SJCRH30 (cell line): ENCODE results near the gene WIF1. TPM values are rescaled to one million over a fixed set of nuclear protein-coding genes. Genes with fewer than 3 reads are reported as not detected.

ENCODE experiments used
- DNase-seq, 2 experiments: peaks; one replicate each; pipeline ENCODE4 v3.0.0-alpha.2; 2015 to 2020
- H3K27ac ChIP-seq: fragments of 250-450 bp; sonication (Bioruptor Pico); 2 replicates; pipeline ENCODE4 v1.5.1; 2020; ENCODE audit warnings: mild to moderate bottlenecking, moderate library complexity
- H3K27me3 ChIP-seq: fragments of 250-450 bp; sonication (Bioruptor Pico); 2 replicates; pipeline ENCODE4 v1.5.1; 2020; ENCODE audit warnings: mild to moderate bottlenecking, moderate library complexity
- H3K36me3 ChIP-seq: fragments of 250-450 bp; sonication (Bioruptor Pico); 2 replicates; pipeline ENCODE4 v1.5.1; 2020; ENCODE audit warnings: mild to moderate bottlenecking, moderate library complexity
- H3K4me1 ChIP-seq: fragments of 250-450 bp; sonication (Bioruptor Pico); 2 replicates; pipeline ENCODE4 v1.5.1; 2020; ENCODE audit warnings: mild to moderate bottlenecking, moderate library complexity
- H3K4me3 ChIP-seq: fragments of 250-450 bp; sonication (Bioruptor Pico); 2 replicates; pipeline ENCODE4 v1.5.1; 2020; ENCODE audit warnings: mild to moderate bottlenecking, moderate library complexity
- H3K9me3 ChIP-seq: fragments of 250-450 bp; sonication (Bioruptor Pico); replicated peaks from 2 replicates; pipeline ENCODE4 v1.5.1; 2020; ENCODE audit warnings: mild to moderate bottlenecking, moderate library complexity
- total RNA-seq: library from RNA; depleted of rRNA; stranded (reverse); fragments of >200 nt; shearing (Covaris generic); gene quantifications from 2 replicates; pipeline ENCODE4 v1.2.3, GENCODE V29; 2014

Gene WIF1
- total RNA-seq, 1 experiment from 2014 or later = not detected

GRCh38 chr12:65140738-65141137 lies 19.6 kb upstream of the WIF1 start:
- Histone ChIP-seq H3K4me3 (no peak overlapping the region), H3K27ac (no peak overlapping the region), H3K36me3 (0 out of 2 replicates have a peak, but pooled peaks cover 2% of the 10 kb centered on the region), H3K27me3 (no peaks in the 10 kb centered on the region), H3K4me1 (no peaks in the 10 kb centered on the region), H3K9me3 (peaks cover 4% of the 10 kb centered on the region; the same call in 1 of the 2 replicates)
- no peak for DNase-seq

GRCh38 chr12:65139389-65139788 lies 18.3 kb upstream of the WIF1 start:
- Histone ChIP-seq H3K36me3 (0 out of 2 replicates have a peak, but pooled peaks cover 2% of the 10 kb centered on the region), H3K9me3 (peaks cover 4% of the 10 kb centered on the region; the same call in 1 of the 2 replicates), H3K27ac (no peak overlapping the region), H3K4me1 (no peaks in the 10 kb centered on the region), H3K27me3 (no peaks in the 10 kb centered on the region), H3K4me3 (no peak overlapping the region)
- DNase-seq = no peak

GRCh38 chr12:65133879-65134278 lies 12.8 kb upstream of the WIF1 start:
- Histone ChIP-seq H3K4me1 (no peaks in the 10 kb centered on the region), H3K9me3 (peaks cover 4% of the 10 kb centered on the region; the same call in 1 of the 2 replicates), H3K27ac (no peak overlapping the region), H3K4me3 (no peak overlapping the region), H3K27me3 (no peaks in the 10 kb centered on the region), H3K36me3 (0 out of 2 replicates have a peak, but pooled peaks cover 2% of the 10 kb centered on the region)
- DNase-seq = no peak

GRCh38 chr12:65126482-65126881 lies 5.4 kb upstream of the WIF1 start:
- H3K9me3 ChIP-seq = no peaks in the 10 kb centered on the region
- no peaks in the 10 kb centered on the region for H3K27me3 ChIP-seq
- no peaks in the 10 kb centered on the region for H3K36me3 ChIP-seq
- DNase-seq = no peak
- no peaks in the 10 kb centered on the region for H3K4me1 ChIP-seq
- H3K27ac ChIP-seq = no peak overlapping the region
- H3K4me3 ChIP-seq = no peak overlapping the region

GRCh38 chr12:65125975-65126374 lies 4.9 kb upstream of the WIF1 start:
- H3K27me3 ChIP-seq = no peaks in the 10 kb centered on the region
- no peaks in the 10 kb centered on the region for H3K9me3 ChIP-seq
- H3K36me3 ChIP-seq = no peaks in the 10 kb centered on the region
- H3K27ac ChIP-seq = no peak overlapping the region
- no peaks in the 10 kb centered on the region for H3K4me1 ChIP-seq
- H3K4me3 ChIP-seq = no peak overlapping the region
- no peak for DNase-seq

GRCh38 chr12:65125247-65125646 lies 4.1 kb upstream of the WIF1 start:
- DNase-seq = no peak
- Histone ChIP-seq H3K36me3 (no peaks in the 10 kb centered on the region), H3K27ac (no peak overlapping the region), H3K27me3 (no peaks in the 10 kb centered on the region), H3K4me1 (no peaks in the 10 kb centered on the region), H3K9me3 (no peaks in the 10 kb centered on the region), H3K4me3 (no peak overlapping the region)

- peak; percentile 22 to 75 for DNase-seq
- Histone ChIP-seq H3K4me1 (no peaks in the 10 kb centered on the region), H3K27me3 (no peaks in the 10 kb centered on the region), H3K27ac (no peak overlapping the region), H3K9me3 (no peaks in the 10 kb centered on the region), H3K4me3 (no peak overlapping the region; the same call in 1 of the 2 replicates), H3K36me3 (no peaks in the 10 kb centered on the region)
Measured at GRCh38 chr12:65123435-65124063, 2.4 kb upstream of the WIF1 start.

GRCh38 chr12:65122703-65123102 lies 1.6 kb upstream of the WIF1 start:
- no peaks in the 10 kb centered on the region for H3K27me3 ChIP-seq
- H3K4me1 ChIP-seq = no peaks in the 10 kb centered on the region
- peak overlapping the region; percentile 28 for H3K4me3 ChIP-seq
- no peak overlapping the region for H3K27ac ChIP-seq
- no peaks in the 10 kb centered on the region for H3K9me3 ChIP-seq
- no peaks in the 10 kb centered on the region for H3K36me3 ChIP-seq
- DNase-seq = peak; percentile 21 to 64

- no peaks in the 10 kb centered on the region for H3K36me3 ChIP-seq
- H3K27ac ChIP-seq = no peak overlapping the region
- H3K4me3 ChIP-seq = no peak overlapping the region
- H3K27me3 ChIP-seq = no peaks in the 10 kb centered on the region
- no peaks in the 10 kb centered on the region for H3K9me3 ChIP-seq
- H3K4me1 ChIP-seq = no peaks in the 10 kb centered on the region
- DNase-seq = no peak
Measured at GRCh38 chr12:65121956-65122469, 908 bp upstream of the WIF1 start.

GRCh38 chr12:65119063-65119462 lies 2.0 kb downstream of the WIF1 start:
- DNase-seq = no peak
- no peaks in the 10 kb centered on the region for H3K4me1 ChIP-seq
- H3K27ac ChIP-seq = no peak overlapping the region
- H3K9me3 ChIP-seq = no peaks in the 10 kb centered on the region
- H3K4me3 ChIP-seq = no peak overlapping the region
- no peaks in the 10 kb centered on the region for H3K27me3 ChIP-seq
- no peaks in the 10 kb centered on the region for H3K36me3 ChIP-seq

GRCh38 chr12:65113621-65114035 lies 7.5 kb downstream of the WIF1 start:
- Histone ChIP-seq H3K4me1 (no peaks in the 10 kb centered on the region), H3K4me3 (no peak overlapping the region), H3K27ac (no peak overlapping the region), H3K36me3 (no peaks in the 10 kb centered on the region), H3K9me3 (no peaks in the 10 kb centered on the region), H3K27me3 (no peaks in the 10 kb centered on the region)
- DNase-seq = no peak

GRCh38 chr12:65106948-65107347 lies 14.2 kb downstream of the WIF1 start:
- Histone ChIP-seq H3K27ac (no peak overlapping the region), H3K36me3 (no peaks in the 10 kb centered on the region), H3K4me1 (no peaks in the 10 kb centered on the region), H3K9me3 (no peaks in the 10 kb centered on the region), H3K27me3 (no peaks in the 10 kb centered on the region), H3K4me3 (no peak overlapping the region)
- no peak for DNase-seq

- Histone ChIP-seq H3K36me3 (no peaks in the 10 kb centered on the region), H3K27me3 (no peaks in the 10 kb centered on the region), H3K4me1 (no peaks in the 10 kb centered on the region), H3K4me3 (no peak overlapping the region), H3K9me3 (no peaks in the 10 kb centered on the region), H3K27ac (no peak overlapping the region)
- peak in 1 of 2 experiments; percentile 63 for DNase-seq
Measured at GRCh38 chr12:65100140-65100539, 21.0 kb downstream of the WIF1 start.

- H3K9me3 ChIP-seq = no peaks in the 10 kb centered on the region
- no peak overlapping the region for H3K4me3 ChIP-seq
- no peak for DNase-seq
- no peaks in the 10 kb centered on the region for H3K4me1 ChIP-seq
- no peaks in the 10 kb centered on the region for H3K36me3 ChIP-seq
- no peak overlapping the region for H3K27ac ChIP-seq
- H3K27me3 ChIP-seq = no peaks in the 10 kb centered on the region
Measured at GRCh38 chr12:65099182-65099581, 21.9 kb downstream of the WIF1 start.

GRCh38 chr12:65098364-65098763 lies 22.7 kb downstream of the WIF1 start:
- H3K36me3 ChIP-seq = no peaks in the 10 kb centered on the region
- no peak overlapping the region for H3K27ac ChIP-seq
- H3K9me3 ChIP-seq = no peaks in the 10 kb centered on the region
- H3K27me3 ChIP-seq = no peaks in the 10 kb centered on the region
- H3K4me3 ChIP-seq = no peak overlapping the region
- no peaks in the 10 kb centered on the region for H3K4me1 ChIP-seq
- DNase-seq = no peak

- no peaks in the 10 kb centered on the region for H3K27me3 ChIP-seq
- no peaks in the 10 kb centered on the region for H3K9me3 ChIP-seq
- H3K4me3 ChIP-seq = no peak overlapping the region
- H3K36me3 ChIP-seq = no peaks in the 10 kb centered on the region
- H3K4me1 ChIP-seq = no peaks in the 10 kb centered on the region
- DNase-seq = no peak
- H3K27ac ChIP-seq = no peak overlapping the region
Measured at GRCh38 chr12:65094722-65095121, 26.4 kb downstream of the WIF1 start.
